ENCODE data around the gene IQGAP2.
"Not testable (repeated sequence)": the region's sequence is repeated elsewhere in the genome, so short reads cannot be mapped to it uniquely, and the experiment has no call there.

The IQGAP2 gene

GRCh38 chr5:76499507-76500161, 96.5 kb downstream of the IQGAP2 start:
- DNase-seq (ENCODE audit: low read depth, low spot score), result no peak

GRCh38 chr5:76500633-76501393, 97.7 kb downstream of the IQGAP2 start:
- DNase-seq (ENCODE audit: low read depth, low spot score), result no peak

- DNase-seq (ENCODE audit: low read depth, low spot score), result no peak
Measured at GRCh38 chr5:76503929-76504328, 100.8 kb downstream of the IQGAP2 start.

GRCh38 chr5:76504901-76505564, 101.9 kb downstream of the IQGAP2 start:
- DNase-seq (ENCODE audit: low read depth, low spot score), result no peak

- no peak for DNase-seq (ENCODE audit: low read depth, low spot score)
Measured at GRCh38 chr5:76513476-76513875, 110.4 kb downstream of the IQGAP2 start.

- no peak for DNase-seq (ENCODE audit: low read depth, low spot score)
Measured at GRCh38 chr5:76514292-76514691, 111.2 kb downstream of the IQGAP2 start.

- DNase-seq (ENCODE audit: low read depth, low spot score), result no peak
Measured at GRCh38 chr5:76514713-76515112, 111.6 kb downstream of the IQGAP2 start.

GRCh38 chr5:76517334-76517733, 114.2 kb downstream of the IQGAP2 start:
- no peak for DNase-seq (ENCODE audit: low read depth, low spot score)

- not testable (repeated sequence) for DNase-seq (ENCODE audit: low read depth, low spot score)
Measured at GRCh38 chr5:76518246-76518645, 115.2 kb downstream of the IQGAP2 start.

- DNase-seq (ENCODE audit: low read depth, low spot score), result no peak
Measured at GRCh38 chr5:76521240-76521758, 118.2 kb downstream of the IQGAP2 start.

- DNase-seq (ENCODE audit: low read depth, low spot score), result no peak
Measured at GRCh38 chr5:76522103-76522935, 119.2 kb downstream of the IQGAP2 start.

GRCh38 chr5:76524101-76524835, 121.2 kb downstream of the IQGAP2 start:
- no peak for DNase-seq (ENCODE audit: low read depth, low spot score)

- DNase-seq (ENCODE audit: low read depth, low spot score), result no peak
Measured at GRCh38 chr5:76524868-76525267, 121.8 kb downstream of the IQGAP2 start.

GRCh38 chr5:76525956-76526355, 122.9 kb downstream of the IQGAP2 start:
- DNase-seq (ENCODE audit: low read depth, low spot score), result no peak

GRCh38 chr5:76526950-76527583, 124.0 kb downstream of the IQGAP2 start:
- no peak for DNase-seq (ENCODE audit: low read depth, low spot score)

GRCh38 chr5:76527685-76528161, 124.6 kb downstream of the IQGAP2 start:
- no peak for DNase-seq (ENCODE audit: low read depth, low spot score)

GRCh38 chr5:76528547-76529331, 125.7 kb downstream of the IQGAP2 start:
- DNase-seq (ENCODE audit: low read depth, low spot score), result no peak

GRCh38 chr5:76529464-76530344, 126.6 kb downstream of the IQGAP2 start:
- no peak for DNase-seq (ENCODE audit: low read depth, low spot score)

Data from activated CD4-positive, CD25-positive, alpha-beta regulatory T cell treated with anti-CD3 and anti-CD28 coated beads, Interleukin-2, amount 50 U/mL, for 16 hours (primary cell).